H1 (cell line): Measurements from ENCODE around the gene KCNMB4. TPM values are rescaled to one million over a fixed set of nuclear protein-coding genes. Genes with fewer than 3 reads are reported as not detected.

Experiments used
- ATF3 ChIP-seq: IDR thresholded peaks from 2 replicates; pipeline ENCODE4 v1.6.1; 2011; ENCODE audit warnings: low read depth, mild to moderate bottlenecking, low read length; ENCODE audit not compliant: insufficient read depth
- CHD7 ChIP-seq: fragments of 300-600 bp; sonication (generic); IDR thresholded peaks from 2 replicates; pipeline ENCODE4 v1.7.1; 2012; ENCODE audit warnings: low read length, moderate library complexity, mild to moderate bottlenecking, inconsistent platforms; ENCODE audit not compliant: insufficient replicate concordance
- CTCF ChIP-seq, 3 experiments: IDR thresholded peaks; 1 replicate in 2 of 3; 2 replicates in 1 of 3; pipeline versions ENCODE4 v1.5.1 to v1.6.1; 2011; ENCODE audit warnings: low read length in 3 of 3, mild to moderate bottlenecking in 3 of 3, inconsistent platforms in 2 of 3, low read depth in 1 of 3, moderate library complexity in 1 of 3; ENCODE audit not compliant: insufficient read depth in 1 of 3; ENCODE audit errors: control extremely low read depth in 1 of 3
- EGR1 ChIP-seq: IDR thresholded peaks from 2 replicates; pipeline ENCODE4 v1.6.1; 2011; ENCODE audit warnings: low read depth, low read length, borderline replicate concordance
- GTF2F1 ChIP-seq: IDR thresholded peaks from 2 replicates; pipeline ENCODE4 v1.6.1; 2012; ENCODE audit warnings: low read depth, low read length, improper control_type of control experiment, borderline replicate concordance
- HDAC6 ChIP-seq: IDR thresholded peaks from one replicate; pipeline ENCODE4 v1.7.1; 2012; ENCODE audit warnings: low read depth, mild to moderate bottlenecking, inconsistent platforms, low read length, moderate library complexity
- KDM1A ChIP-seq: fragments of 200-600, 300-600 bp; sonication (generic); IDR thresholded peaks from 2 replicates; pipeline ENCODE4 v1.7.1; 2016; ENCODE audit warnings: mild to moderate bottlenecking, low read length, borderline replicate concordance
- SP1 ChIP-seq: IDR thresholded peaks from 2 replicates; pipeline ENCODE4 v1.6.1; 2011; ENCODE audit warnings: low read depth, low read length
- SP2 ChIP-seq: IDR thresholded peaks from 2 replicates; pipeline ENCODE4 v1.6.1; 2012; ENCODE audit warnings: mild to moderate bottlenecking, low read length, inconsistent platforms
- polyA plus RNA-seq, 7 experiments: library from polyadenylated mRNA; depleted of rRNA in 3 of 7; stranded (reverse) in 5 of 7; unstranded in 2 of 7; fragments of >200 nt in 5 of 7; fragments of 200-250 nt in 2 of 7; gene quantifications; 1 replicate in 5 of 7; 2 replicates in 1 of 7; 4 replicates in 1 of 7; pipeline versions ENCODE4 v1.2.1 to v1.2.3, GENCODE V29; 2011 to 2013; ENCODE audit warnings: missing spikeins in 2 of 7, mixed read lengths in 2 of 7
- total RNA-seq: library from RNA; stranded (reverse); fragmentation: NEBNext Ultra II Directional; extraction: Animal tissue kit (Norgen Biotek cat#: 25700); gene quantifications from 2 replicates; pipeline ENCODE4 v1.2.1, GENCODE V29; 2021

KCNMB4 gene
- total and polyA plus RNA-seq, 2 of the 8 experiments (the other 6 are each of a cell fraction or from before 2014, with no cell fraction given), result 10.9 to 16.0 TPM

GRCh38 chr12:70360218-70360617, 5.9 kb upstream of the KCNMB4 start (continued):
- no peak for TF ChIP-seq CHD7
- TF ChIP-seq HDAC6, result no peak
- no peak for TF ChIP-seq SP2
- no peak for TF ChIP-seq ATF3
- TF ChIP-seq KDM1A, result no peak
- no peak for TF ChIP-seq CTCF (IDR thresholded peaks at IDR 0.05; ENCODE audit: control extremely low read depth in 1 of 3, insufficient read depth in 1 of 3, low read depth in 1 of 3, low read length in 3 of 3)
- TF ChIP-seq SP1, result no peak
- no peak for TF ChIP-seq EGR1
- TF ChIP-seq GTF2F1, result no peak
